Measurements from ENCODE around the gene SEPTIN5.

Gene SEPTIN5

GRCh38 chr22:19763458-19764298 is 49.4 kb downstream of the SEPTIN5 start:
- no peak for DNase-seq

DNA sequence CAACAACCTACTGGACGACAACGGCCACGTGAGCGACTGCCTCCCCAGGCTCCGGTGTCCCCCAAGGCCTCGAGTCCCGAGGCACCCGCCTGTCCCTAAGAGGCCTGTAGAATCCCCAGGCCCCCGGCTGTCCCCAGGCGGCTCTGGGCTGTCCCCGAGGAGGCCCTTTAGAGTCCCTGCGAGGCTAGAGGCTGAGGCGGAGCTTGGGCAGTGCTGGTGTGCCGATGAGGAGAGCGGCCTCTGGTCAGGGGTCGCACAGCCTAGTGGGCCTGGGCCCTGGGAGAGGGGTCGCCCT is 49.9 kb downstream of the SEPTIN5 start:
- no peak for DNase-seq

DNA sequence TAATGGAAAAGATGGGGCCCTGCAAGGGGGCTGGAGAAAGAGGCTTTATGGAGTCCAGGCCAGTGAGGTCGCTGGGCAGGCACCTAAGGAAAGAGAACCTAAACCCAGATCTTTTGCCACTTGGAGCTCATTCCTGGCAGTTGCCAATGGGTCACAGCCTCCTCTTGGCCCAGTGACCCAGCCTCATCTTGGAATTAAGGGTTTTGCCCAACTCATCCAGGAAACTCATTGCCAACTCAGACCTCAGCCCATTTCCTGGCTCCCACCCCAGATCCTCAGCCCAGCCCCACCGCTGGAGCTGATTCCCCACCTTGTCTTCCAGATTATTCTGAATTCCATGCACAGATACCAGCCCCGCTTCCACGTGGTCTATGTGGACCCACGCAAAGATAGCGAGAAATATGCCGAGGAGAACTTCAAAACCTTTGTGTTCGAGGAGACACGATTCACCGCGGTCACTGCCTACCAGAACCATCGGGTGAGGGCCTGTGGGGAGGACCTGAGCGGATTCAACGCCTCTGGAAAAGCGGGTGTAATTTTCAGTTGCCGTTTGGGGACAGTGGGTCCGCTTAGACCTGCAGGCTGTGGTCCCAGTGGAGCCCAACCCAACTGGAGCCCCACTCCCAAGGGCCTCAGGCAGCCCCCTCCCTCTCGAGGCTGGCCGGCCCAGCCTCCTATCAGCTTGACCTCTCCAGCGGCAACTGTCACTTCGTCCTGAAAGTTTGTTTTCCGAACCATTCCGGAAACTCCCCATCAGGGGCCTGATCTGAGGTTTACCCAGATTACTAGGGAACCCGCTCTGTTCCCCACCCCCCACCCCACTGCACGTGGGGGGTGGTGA is 50.6 kb downstream of the SEPTIN5 start:
- DNase-seq = no peak

GRCh38 chr22:19765477-19766239 is 51.4 kb downstream of the SEPTIN5 start:
- no peak for DNase-seq

- DNase-seq = no peak
Measured at GRCh38 chr22:19766240-19766510, 51.9 kb downstream of the SEPTIN5 start.

DNA sequence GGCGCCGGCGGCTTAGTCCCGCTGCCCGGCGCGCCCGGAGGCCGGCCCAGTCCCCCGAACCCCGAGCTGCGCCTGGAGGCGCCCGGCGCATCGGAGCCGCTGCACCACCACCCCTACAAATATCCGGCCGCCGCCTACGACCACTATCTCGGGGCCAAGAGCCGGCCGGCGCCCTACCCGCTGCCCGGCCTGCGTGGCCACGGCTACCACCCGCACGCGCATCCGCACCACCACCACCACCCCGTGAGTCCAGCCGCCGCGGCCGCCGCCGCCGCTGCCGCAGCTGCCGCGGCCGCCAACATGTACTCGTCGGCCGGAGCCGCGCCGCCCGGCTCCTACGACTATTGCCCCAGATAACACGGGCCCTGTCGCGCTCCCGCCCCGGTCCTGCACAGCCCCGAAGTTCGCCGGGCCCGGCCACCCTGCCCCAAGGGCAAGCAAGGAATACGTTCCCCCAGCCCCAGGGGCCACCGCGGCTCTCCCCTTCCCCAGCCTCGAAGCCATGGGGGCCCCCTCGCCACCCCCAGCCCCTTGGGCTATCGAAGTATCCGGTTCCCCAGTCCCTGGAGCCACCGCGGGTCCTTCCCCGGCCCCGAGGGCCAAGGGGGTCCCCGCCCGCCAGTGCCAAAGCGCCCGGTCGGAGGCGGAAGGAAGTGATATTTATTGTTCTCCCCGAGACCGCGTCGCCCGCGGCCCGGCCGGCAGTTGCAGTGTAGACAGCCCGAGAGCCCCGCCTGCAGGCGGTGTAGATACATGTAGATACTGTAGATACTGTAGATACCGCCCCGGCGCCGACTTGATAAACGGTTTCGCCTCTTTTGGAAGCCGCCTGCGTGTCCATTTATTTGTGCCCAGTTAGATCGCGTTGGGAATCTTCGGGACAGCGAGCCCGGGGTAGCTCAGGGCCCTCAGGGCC is 52.5 kb downstream of the SEPTIN5 start:
- no peak for DNase-seq

- DNase-seq = no peak
Measured at GRCh38 chr22:19767427-19768341, 53.4 kb downstream of the SEPTIN5 start.

- DNase-seq = no peak
Measured at GRCh38 chr22:19769393-19769715, 55.1 kb downstream of the SEPTIN5 start.

GRCh38 chr22:19770349-19771220 is 56.3 kb downstream of the SEPTIN5 start:
- no peak for DNase-seq

- no peak for DNase-seq
Measured at GRCh38 chr22:19772422-19772672, 58.0 kb downstream of the SEPTIN5 start.
